GM19467 (cell line): Measurements from ENCODE around the gene KRTAP12-4.
"Not testable (repeated sequence)": the region's sequence is repeated elsewhere in the genome, so short reads cannot be mapped to it uniquely, and the experiment has no call there.

Experiments
- ATAC-seq: cut with Tn5 transposase; IDR thresholded peaks from one replicate; pipeline ENCODE4 v1.9.1; 2021; ENCODE audit warnings: mild to moderate bottlenecking, moderate library complexity; ENCODE audit not compliant: unreplicated experiment

The KRTAP12-4 gene

DNA sequence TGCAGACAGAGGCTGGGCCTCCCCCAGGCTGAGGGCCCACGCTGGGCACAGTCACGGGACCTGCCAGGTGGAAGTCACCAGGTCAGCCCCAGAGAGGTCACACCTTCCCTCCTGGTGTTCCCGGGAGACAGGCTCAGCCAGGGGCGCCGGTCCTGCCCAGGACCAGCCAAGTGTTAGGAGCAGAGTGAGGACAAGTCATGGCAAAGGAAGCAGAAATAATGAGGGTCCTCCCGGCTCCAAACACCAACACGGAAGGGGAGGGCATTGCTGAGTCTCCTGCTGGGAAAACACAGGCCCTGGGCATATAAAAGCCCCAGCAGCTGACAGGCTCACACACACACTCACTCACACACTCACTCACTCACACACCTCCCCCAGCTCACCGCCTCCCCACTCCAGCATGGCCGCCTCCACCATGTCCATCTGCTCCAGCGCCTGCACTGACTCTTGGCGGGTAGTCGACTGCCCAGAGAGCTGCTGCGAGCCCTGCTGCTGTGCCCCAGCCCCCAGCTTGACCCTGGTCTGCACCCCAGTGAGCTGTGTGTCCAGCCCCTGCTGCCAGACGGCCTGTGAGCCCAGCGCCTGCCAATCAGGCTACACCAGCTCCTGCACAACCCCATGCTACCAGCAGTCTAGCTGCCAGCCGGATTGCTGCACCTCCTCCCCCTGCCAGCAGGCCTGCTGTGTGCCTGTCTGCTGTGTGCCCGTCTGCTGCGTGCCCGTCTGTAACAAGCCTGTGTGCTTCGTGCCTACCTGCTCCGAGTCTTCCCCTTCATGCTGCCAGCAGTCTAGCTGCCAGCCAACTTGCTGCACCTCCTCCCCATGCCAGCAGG, 17.2 kb downstream of the KRTAP12-4 start, which contains the start of gene KRTAP10-10:
KRTAP10-10 (plus strand) TSS at position 339 of the 833 bp plus-strand sequence; CDS start at position 401, 62 bp downstream.
- no peak for ATAC-seq

DNA sequence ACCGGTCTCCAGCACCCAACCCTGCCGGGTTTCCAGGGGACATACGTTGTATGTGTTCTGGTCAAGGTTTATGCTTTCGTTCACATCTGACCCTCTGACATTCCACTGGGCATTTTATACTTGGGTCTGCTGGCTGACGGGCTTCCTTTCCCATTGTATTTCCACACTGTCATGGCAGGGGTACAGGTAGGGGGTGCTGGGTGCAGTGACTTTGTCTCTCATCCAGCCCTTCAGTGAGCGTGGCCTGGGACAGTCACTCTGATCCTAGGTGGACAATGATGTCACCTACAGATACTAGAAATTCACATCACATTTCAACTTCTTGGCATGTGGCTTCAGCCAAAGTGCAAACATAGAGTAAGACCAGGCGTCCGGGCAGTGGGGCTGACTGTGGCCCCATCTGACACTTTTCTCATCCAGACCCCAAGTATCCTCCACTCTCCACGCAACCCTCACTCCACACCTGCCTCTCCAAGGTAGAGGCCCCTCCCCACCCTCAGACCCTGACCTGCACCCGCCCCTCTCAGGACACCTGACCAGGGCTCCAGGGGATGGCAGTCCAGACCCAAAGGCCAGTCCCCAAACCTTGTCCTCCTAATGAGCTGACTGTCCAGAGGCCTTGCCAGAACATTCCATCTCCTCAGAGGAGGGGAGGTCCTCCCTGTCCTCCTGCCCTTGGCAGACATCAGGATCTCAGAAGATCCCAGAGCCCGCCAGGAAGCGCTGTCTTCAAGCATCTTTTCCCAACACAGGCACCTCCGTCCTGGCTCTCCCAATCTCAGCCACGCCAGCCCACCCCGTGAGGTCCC, 18.0 kb downstream of the KRTAP12-4 start:
- ATAC-seq: no peak

- ATAC-seq: no peak
Measured at GRCh38 chr21:44632067-44632466, 22.4 kb downstream of the KRTAP12-4 start.

GRCh38 chr21:44630440-44630839, 24.0 kb downstream of the KRTAP12-4 start:
- no peak for ATAC-seq

GRCh38 chr21:44628707-44629391, 25.6 kb downstream of the KRTAP12-4 start:
- no peak for ATAC-seq

- ATAC-seq: not testable (repeated sequence)
Measured at GRCh38 chr21:44627831-44628233, 26.6 kb downstream of the KRTAP12-4 start.

DNA sequence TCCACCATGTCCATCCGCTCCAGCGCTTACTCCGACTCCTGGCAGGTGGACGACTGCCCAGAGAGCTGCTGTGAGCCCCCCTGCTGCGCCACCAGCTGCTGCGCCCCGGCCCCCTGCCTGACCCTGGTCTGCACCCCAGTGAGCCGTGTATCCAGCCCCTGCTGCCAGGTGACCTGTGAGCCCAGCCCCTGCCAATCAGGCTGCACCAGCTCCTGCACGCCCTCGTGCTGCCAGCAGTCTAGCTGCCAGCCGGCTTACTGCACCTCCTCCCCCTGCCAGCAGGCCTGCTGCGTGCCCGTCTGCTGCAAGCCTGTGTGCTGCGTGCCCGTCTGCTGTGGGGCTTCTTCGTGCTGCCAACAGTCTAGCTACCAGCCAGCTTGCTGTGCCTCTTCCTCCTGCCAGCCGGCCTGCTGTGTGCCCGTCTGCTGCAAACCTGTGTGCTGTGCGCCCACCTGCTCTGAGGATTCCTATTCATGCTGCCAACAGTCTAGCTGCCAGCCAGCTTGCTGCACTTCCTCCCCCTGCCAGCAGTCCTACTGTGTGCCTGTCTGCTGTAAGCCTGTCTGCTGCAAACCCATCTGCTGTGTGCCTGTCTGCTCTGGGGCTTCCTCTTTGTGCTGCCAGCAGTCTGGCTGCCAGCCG, 27.2 kb downstream of the KRTAP12-4 start:
- not testable (repeated sequence) for ATAC-seq

- ATAC-seq: no peak
Measured at GRCh38 chr21:44626673-44627143, 27.8 kb downstream of the KRTAP12-4 start, which contains the start of gene KRTAP10-9. Gene KRTAP10-9 (plus strand): TSS chr21:44627093. CDS start chr21:44627172, 79 bp downstream.

- no peak for ATAC-seq
Measured at GRCh38 chr21:44626262-44626661, 28.2 kb downstream of the KRTAP12-4 start.

GRCh38 chr21:44625756-44626155, 28.7 kb downstream of the KRTAP12-4 start:
- ATAC-seq: no peak

DNA sequence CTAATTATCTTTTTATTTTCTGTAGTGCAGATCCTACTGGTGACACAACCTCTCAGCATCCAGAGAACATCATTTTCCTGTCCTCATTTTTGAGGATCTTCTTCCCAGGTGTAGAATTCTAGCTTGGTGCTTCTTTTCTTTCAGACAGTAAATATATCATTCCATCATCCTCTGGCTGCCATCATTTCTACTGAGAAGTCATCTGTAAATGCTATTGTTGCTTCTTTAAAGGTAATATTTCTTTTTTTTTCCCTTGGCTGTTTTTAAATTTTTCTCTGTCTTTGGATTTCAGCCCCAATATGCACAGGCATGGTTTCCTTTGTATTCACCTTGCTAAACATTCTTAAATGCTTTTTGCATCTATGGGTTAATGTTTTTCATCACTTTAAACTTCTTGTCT, 30.9 kb downstream of the KRTAP12-4 start:
- ATAC-seq: no peak

DNA sequence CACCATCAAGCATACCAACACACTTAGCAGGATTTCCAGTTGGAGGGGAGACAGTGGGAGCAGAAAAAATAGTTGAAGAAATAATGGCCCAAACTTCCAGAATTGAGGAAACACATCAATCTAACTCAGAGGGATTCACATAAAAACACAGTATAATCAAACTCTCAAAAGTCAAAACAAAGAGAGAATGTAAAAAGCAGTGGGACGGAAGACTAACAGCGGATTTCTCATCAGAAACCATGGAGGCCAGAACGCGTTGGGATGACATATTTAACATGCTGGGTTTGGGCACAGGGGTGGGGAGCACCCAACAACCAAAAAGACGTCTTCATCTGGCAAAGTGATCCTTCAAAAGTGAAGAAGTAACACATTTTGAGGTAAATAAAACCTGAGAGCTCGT, 34.6 kb downstream of the KRTAP12-4 start:
- ATAC-seq: no peak

- ATAC-seq: no peak
Measured at GRCh38 chr21:44618909-44619308, 35.5 kb downstream of the KRTAP12-4 start.

- no peak for ATAC-seq
Measured at GRCh38 chr21:44618504-44618903, 36.0 kb downstream of the KRTAP12-4 start.

GRCh38 chr21:44617071-44617501, 37.4 kb downstream of the KRTAP12-4 start:
- ATAC-seq: no peak

DNA sequence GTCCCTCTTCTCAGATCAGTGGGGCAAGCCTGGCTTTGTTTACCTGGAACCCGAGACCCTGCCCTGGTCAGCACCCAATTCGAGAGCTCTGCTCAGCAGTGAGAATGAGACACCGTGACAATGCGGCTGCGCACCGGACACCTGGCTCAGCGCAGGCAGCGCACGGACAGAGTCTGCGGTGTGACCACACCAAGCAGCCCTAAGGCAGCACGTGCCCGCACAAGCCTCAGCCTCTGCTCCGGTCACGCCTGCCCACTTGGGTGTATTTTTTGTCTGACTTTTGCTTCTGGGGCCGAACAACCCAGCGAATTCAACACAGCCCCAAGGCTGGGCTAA, 37.9 kb downstream of the KRTAP12-4 start:
- no peak for ATAC-seq

DNA sequence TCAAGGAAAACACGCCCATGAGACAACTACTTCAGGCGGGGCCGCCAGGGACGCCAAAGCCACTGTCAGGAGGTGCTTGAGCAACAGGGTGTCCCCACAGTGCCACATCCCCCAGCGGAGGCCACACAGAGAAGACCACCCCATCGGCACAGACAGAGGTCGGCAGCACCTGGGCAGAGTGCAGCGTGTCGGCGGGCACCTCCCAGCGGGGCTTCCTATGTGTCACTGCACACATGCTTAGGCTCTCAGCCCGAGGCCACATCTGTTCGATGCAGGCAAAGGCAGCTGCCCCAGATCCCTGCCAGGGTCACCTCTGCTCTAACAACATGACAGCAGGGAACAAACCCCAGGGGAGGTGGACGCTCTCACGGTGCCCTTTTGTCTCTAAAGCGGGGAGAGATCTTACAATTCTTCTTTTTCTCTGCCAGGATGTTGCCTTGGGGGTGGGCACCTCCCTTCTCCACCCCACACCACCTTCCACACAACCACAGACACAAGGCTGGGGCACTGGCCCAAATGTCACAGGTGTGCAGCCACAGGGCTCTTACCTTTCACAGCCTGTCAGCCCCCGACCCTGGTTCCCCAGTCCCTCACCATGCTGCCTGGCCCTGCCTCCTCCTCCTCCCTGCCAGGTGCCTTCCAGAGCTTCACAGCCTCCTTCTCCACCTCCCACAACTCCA, 38.4 kb downstream of the KRTAP12-4 start:
- ATAC-seq: no peak

GRCh38 chr21:44615466-44615865, 39.0 kb downstream of the KRTAP12-4 start:
- ATAC-seq: no peak

DNA sequence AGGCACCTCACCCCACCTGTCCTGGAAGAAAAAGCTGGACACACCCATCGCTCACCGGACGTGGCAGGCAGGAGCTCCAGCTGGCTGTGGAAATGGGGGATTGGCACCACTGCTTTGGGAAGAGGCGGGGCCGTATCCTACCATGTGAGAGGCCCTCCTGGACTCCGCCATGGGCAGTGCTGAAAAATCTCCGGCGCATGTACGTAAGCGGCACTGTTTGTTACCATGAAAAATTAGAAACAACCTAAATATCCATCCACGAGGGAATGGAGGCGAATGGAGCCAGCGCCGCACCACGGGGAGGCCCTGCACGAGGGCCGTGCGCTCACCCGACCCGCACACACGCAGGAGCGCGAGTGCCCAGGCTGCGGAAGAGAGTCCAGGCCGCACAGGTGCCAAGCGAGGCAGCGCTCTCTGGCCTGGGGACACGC, 39.5 kb downstream of the KRTAP12-4 start:
- ATAC-seq: no peak

- ATAC-seq: no peak
Measured at GRCh38 chr21:44614161-44614631, 40.3 kb downstream of the KRTAP12-4 start.
